Stimulated activated CD4-positive, alpha-beta T cell treated with anti-CD3 and anti-CD28 coated beads, Interleukin-2, amount 100 ng/mL, for 24 hours (primary cell): ENCODE results near the gene LINS1.

Source experiments
- DNase-seq, 2 donors: peaks; one replicate each; pipeline ENCODE4 v3.0.0-alpha.2; 2020

LINS1 gene

GRCh38 chr15:100602064-100602822 is at the start of gene LINS1, which contains the start of gene ASB7:
LINS1 (minus strand) TSS chr15:100602184; CDS start chr15:100580842, 21,342 bp downstream.
ASB7 (plus strand) TSS chr15:100602589; CDS start chr15:100612217, 9,628 bp downstream.
- peak; percentile 99 for DNase-seq

- DNase-seq = no peak
These were observed 49.3 kb upstream of the LINS1 start for GRCh38 chr15:100651253-100651652.

GRCh38 chr15:100650685-100651084 is 48.7 kb upstream of the LINS1 start:
- no peak for DNase-seq

- DNase-seq = no peak
These were observed 47.0 kb upstream of the LINS1 start for GRCh38 chr15:100648951-100649350.

GRCh38 chr15:100645671-100646070 is 43.7 kb upstream of the LINS1 start:
- no peak for DNase-seq

- no peak for DNase-seq
These were observed 41.0 kb upstream of the LINS1 start for GRCh38 chr15:100642950-100643338.

- no peak for DNase-seq
These were observed 40.4 kb upstream of the LINS1 start for GRCh38 chr15:100642213-100642949.

- DNase-seq = no peak
These were observed 36.3 kb upstream of the LINS1 start for GRCh38 chr15:100638177-100638730.

GRCh38 chr15:100635406-100636071 is 33.6 kb upstream of the LINS1 start:
- DNase-seq = no peak

GRCh38 chr15:100633763-100634075 is 31.7 kb upstream of the LINS1 start:
- DNase-seq = no peak

- DNase-seq = no peak
These were observed 29.8 kb upstream of the LINS1 start for GRCh38 chr15:100631831-100632230.

GRCh38 chr15:100628746-100629145 is 26.8 kb upstream of the LINS1 start:
- no peak for DNase-seq

GRCh38 chr15:100627789-100628395 is 25.9 kb upstream of the LINS1 start:
- peak; percentile 59 to 69 for DNase-seq

- DNase-seq = no peak
These were observed 21.3 kb upstream of the LINS1 start for GRCh38 chr15:100623301-100623700.

GRCh38 chr15:100616700-100617099 is 14.7 kb upstream of the LINS1 start:
- no peak for DNase-seq

- DNase-seq = no peak
These were observed 13.8 kb upstream of the LINS1 start for GRCh38 chr15:100615801-100616200.

- DNase-seq = no peak
These were observed 12.9 kb upstream of the LINS1 start for GRCh38 chr15:100614918-100615317.

GRCh38 chr15:100614336-100614735 is 12.4 kb upstream of the LINS1 start:
- DNase-seq = no peak

- no peak for DNase-seq
These were observed 11.2 kb upstream of the LINS1 start for GRCh38 chr15:100613208-100613607.

- DNase-seq = no peak
These were observed 10.6 kb upstream of the LINS1 start for GRCh38 chr15:100612539-100612938.

GRCh38 chr15:100602823-100603393 is 924 bp upstream of the LINS1 start:
- peak; percentile 39 to 49 for DNase-seq

GRCh38 chr15:100601617-100602063 is 344 bp downstream of the LINS1 start:
- DNase-seq = no peak

GRCh38 chr15:100601163-100601562 is 821 bp downstream of the LINS1 start:
- peak; percentile 52 to 53 for DNase-seq
